NCI-H187 treated with DMSO at 0.1 percent for 48 hours (cell line): Measurements from ENCODE around the gene SPATA46.
A peak's percentile ranks its signal among the peaks of the same experiment; 100 is the strongest.
"Not testable (repeated sequence)": the region's sequence is repeated elsewhere in the genome, so short reads cannot be mapped to it uniquely, and the experiment has no call there.

Experiments used
- DNase-seq: peaks from one replicate; lab custom pipeline; 2025; lab: John Stamatoyannopoulos, UW

Gene SPATA46

DNA sequence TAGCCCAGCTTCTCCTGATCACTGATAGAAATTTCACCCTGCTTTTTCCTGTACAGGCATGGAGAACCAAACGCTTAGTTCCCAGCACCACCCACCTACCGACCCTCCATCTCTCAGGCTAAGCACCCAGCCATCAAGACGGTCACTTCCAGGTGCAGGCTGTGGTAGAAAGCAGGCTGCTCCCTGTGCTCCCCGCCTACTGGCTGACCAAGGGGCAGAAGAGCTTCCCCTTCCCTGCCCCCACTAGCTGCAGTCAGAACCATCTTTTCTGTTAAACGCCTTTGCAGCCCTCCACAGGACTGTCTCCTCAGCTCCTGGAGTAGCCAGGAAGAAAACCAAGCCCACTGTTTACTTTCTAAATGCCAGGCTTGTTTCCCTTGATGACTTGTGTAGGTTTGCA is 23.0 kb downstream of the SPATA46 start:
- DNase-seq, result no peak

DNA sequence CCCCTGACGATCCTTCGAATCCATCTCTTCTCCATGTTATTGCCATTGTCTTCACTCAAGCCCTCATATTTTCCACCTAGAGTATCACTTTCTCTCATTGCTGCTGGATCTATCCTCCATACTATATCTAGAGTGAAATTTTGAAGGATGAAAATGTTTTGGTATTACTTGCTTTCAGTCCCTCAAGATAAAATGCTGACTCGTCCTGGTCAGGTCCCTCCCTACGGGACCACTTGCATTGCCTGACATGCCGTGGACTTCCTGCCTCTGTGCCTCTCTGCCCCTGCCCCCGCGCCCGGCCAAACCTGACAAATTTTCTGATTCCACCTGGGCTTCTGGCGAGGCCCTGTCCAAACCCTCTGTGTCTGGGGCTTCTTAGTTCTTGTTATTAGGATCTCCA is 23.6 kb downstream of the SPATA46 start:
- no peak for DNase-seq

DNA sequence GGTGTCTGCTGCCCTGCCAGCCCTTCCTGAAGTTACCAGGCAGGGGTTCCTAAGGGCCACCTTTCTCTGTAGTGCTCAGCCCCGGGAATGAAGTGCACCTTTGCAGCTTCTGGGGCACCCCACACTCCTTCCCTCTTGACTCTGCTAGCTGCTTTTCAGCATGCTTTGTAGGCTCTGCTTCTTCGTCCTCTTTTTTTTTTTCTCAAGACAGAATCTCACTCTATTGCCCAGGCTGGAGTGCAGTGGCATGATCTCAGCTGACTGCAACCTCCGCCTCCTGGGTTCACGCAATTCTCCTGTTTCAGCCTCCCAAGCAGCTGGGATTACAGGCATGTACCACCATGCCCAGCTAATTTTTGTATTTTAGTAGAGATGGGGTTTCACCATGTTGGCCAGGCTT is 24.8 kb downstream of the SPATA46 start:
- DNase-seq, result not testable (repeated sequence)

DNA sequence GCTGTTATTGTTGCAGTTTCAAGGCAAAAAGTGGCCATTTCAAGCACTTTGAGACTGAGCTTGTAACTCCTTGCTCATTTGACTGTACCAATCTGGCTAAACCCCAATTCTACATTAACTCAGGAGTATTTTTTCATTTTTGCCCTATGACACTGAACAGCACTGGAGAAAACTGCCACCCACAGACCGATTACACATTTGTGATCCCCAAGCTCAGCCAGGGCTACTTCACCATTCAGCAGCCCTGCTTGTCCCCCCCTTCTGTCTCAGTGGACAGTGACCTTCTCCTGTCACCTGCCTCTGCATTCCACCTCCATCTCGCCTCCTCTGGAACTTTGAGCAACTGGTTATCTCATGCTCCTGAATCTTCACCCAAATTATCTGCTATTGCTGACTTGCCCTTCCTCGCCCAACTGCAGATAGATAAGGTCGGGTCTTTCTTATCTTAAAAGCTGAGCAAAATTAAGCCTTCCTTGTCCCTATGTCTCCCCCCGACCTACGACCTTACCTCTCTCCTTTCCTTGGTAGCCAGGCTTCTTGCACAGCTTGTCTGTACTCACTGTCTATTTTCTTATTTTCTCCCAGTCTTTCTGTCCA is 25.3 kb downstream of the SPATA46 start:
- DNase-seq, result no peak

DNA sequence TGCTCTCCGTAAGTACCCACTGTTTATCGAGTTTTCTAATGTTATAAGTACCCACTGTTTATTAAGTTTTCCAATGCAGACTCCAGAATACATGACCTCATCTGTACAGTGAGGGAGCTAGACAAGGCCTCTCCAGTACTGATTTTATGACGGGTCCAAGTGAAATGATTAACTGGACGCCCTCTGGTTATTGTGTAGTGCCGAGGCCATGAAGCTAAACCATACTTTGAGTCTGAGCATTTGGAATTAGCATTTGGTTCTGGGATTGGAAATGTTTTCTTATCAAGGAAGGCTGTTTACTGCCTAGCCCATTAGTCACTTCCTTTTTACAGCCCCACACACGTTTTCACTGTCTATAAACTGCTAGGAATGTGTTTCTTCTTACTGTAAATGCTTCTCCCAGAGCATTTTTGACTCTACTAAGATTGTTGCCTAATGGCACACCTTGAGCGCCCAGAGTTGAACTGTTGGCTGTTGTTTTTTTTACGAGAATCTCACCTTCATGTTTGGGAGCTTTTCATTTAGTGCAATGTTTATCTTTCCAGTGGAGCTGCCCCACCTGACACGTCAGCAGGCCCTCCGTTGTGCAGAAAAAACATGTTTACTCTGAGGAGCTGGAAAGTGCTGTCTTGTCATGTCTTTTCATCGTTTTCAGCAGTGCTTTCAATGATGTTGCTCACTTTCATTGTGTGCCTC is 26.9 kb downstream of the SPATA46 start:
- DNase-seq, result no peak

DNA sequence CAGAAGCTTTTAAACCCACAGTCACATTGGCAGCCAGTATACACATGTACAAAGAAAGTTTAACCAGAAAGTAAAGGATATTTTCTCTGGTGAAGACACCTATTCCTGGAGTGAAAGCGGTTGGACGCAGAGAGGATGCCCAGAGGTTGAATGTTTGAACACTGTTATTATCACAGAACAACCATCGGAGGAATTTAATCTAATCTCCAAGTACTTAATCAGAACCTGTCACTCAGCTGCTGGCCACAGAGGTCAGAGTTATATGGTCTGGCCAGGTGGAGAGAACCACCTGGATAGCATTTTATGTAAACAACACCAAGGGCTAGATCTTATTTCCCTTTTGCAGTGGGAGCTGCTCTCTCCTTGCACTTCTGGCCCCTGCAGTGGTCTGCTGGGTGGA is 29.4 kb downstream of the SPATA46 start:
- DNase-seq, result no peak

DNA sequence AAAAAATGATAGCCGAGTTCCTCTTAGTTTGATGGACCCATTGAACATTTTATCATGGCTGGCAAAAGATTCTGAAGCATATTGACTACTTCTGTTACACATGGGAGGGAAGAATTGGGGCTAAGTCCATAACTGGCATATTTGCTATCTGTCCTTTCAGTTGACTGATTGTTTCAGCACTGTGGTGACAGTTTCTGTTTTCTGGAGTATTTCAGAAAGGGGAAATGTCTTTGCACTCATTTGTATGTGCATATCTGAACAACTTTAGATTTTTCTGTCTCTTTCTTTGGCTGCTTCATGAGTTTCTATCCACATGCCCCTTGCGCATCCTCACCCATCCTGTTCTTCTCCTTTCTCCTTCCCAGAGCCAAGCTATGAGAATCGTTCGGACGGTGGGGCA is 33.2 kb downstream of the SPATA46 start:
- no peak for DNase-seq

DNA sequence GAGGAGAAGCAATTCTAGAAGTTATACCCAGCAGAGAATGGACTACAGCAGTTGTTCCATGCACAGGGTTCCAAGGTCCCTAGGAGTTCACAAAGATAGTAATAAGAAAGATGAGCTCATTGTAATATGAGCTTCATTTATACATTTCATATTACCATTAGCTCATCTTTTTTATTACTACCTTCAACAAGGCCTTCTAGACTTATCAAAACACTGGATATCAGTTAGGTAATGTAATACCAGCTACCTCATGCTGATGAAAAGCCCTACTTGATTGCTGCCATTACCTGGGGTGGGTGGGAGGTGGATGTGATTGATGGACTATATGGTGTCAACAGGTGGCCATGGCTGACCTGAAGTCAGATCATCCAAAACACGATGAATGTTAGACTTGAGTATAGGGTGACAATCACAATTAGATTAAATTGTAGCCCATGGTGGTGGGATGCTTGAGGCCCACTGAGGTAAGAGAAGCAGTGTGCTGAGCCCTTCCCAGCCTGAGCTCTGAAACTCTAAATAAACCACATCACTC is 34.1 kb downstream of the SPATA46 start:
- DNase-seq, result no peak

DNA sequence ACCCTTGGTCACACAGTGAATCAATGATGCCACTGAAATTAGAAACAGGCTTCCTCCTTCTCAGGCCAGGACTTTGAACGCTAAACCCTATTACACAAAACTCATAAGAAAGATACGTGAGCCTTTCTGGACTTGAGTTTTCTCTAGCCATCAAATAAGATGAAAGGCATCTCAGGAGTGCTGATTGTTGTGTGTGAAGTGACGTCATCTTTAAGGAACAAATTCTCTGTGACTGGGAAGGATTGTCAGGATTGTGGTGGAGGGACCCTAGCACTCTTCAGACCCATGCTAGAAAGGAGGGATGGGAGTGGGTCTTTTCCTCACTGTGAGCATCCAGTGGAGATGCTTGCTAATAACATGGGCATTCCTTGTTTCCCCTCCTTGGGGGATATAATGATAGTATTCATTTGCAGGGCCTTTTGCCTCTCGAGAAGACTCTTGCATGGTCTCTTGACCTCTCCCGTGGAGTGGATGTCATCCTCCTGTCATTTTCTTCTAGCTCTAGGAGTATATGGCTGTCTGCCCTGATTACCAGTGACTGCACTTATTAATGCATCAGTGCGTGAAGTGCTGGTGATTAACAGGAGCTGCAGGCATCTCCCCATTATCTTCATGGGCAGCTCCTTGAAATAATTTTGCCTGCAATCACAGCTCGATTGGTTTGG is 39.9 kb downstream of the SPATA46 start:
- no peak for DNase-seq

DNA sequence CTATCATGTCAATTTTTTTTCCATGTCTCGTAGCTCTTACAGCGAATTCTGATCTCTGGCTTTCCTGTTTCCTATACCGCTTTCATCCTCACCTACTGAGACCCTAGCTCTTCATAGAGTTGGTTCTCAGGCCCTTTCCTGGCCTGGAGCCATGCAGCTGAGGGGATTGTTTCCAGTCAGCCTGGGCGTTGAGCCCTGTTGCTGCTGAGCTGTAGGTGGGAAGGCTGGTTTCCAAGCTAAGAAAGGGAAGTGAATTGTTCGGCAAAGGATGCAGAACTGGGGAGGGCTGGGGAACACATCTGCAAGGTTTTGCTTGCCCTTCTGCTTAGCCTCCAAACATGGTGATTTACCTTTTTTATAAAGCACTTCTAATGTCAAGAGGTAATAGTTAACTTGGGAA is 41.5 kb downstream of the SPATA46 start:
- DNase-seq, result no peak

DNA sequence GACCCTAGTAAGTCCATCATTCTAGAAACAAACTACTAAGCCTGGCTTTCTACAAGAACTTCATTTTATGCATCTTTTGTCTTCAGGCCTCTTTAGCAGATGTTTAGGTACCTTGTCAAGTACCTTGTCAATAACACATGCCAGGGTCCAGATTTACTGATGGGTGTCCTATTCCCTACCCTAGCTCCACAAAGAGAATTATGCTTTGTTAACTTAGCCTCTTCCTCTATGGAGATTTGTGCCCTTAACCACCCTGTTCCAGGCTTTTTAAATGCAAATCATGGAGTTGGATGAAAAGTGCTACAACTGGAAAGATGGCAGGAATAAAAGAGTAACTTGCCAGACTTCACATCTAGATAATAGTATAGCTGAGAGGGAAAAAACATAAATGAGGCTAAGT is 42.7 kb downstream of the SPATA46 start:
- peak; percentile 48 for DNase-seq

DNA sequence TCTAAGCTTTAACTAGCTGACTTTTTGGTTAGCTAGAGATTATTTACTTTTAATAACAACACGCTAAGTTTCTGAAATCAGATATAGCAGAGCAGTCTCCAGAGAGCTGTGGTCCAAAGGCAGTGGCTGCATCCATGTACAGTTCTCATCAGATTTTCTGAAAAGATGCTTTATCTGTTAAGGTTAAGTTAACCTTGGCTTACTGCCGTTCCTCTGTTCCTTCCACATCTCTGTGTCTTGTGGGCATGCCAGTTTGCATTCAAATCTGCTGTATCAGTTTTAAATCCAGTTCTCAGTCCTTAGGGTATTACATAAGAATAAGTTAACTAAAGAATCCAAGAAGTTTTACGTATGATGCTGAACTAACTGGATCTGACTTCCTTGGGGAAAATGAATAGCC is 46.8 kb downstream of the SPATA46 start:
- no peak for DNase-seq

DNA sequence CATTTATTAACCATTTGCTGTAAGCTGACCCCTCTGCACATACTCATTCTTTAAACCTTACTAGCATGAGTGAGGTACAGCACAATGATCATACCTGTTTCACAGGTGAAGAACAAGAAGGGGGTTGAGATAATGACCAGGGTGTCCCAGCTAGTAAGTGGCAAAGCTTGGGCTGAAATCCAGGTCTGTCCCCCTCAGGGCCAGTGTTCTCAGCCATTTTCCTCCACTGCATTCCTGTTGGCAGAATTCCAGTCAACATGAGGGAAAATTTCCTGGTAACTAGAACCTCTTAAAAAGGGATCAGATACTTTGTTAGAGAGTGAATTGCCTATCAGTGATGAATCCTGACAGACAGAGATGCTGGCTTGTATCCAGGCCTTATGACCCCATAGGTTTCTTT is 48.1 kb downstream of the SPATA46 start:
- DNase-seq, result no peak

DNA sequence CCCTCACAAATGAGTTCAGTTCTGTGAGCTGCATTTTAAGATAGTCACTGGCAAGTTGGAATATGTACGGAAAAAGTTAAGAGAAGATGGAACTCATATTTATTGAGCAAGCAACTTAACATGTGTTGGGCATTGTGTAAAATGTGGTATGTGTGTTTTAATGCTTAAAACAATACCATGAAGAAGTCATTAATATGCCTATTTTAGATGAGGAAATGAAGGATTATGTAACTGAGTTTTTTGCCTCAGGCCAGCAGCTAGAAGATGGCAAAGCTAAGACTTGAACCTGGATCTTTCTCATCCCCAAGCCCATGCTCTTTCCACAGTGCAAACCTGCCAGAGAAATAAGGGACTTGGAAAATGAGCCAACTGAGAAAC is 48.9 kb downstream of the SPATA46 start:
- no peak for DNase-seq

DNA sequence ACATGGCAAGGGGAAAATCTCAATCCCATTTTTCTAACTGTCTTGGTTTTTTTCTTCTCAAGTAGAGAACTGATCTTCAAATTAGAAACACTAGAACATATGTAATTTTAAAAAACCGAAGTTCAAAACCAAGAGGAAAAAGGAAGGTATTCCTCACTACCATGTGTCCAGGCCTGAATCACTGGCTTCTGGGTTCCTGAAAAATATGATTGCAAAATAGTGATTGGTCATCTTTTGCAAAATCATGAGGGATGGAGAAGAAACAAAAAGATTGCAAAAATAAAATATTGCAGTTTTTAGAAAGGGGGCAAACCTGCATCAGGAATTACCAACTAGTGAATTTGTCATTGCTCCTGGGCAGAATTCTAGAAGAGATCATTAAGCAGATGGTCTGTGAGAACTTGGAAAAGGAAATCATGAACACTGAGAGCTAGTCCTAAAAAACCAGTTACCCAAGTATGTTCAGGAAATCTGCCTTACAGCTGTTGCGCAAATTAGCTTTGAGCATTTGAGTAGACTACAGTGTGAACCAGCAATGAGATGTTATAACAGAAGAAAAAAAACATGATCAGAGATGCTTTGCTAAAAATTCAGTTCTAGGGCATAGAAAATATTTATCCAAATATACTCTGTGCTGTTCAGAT is 49.4 kb downstream of the SPATA46 start:
- DNase-seq, result no peak

DNA sequence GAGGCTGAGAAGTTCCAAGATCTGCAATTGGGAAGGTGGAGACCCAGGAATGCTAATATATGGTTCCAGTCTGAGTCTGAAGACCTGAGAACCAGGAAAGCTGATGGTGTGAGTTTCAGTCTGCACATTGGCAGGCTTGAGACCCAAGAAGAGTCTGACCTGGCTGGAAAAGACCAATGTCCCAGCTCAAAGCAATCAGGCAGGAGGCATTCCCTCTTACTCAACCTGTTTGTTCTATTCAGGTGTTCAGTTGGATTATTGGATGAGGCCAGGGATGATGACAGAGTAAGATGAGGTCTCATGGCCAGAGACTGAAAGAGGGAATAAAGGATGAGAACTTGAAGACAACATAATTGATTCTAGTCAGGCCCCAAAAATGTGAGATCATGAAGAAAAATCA is 50.1 kb downstream of the SPATA46 start:
- no peak for DNase-seq

DNA sequence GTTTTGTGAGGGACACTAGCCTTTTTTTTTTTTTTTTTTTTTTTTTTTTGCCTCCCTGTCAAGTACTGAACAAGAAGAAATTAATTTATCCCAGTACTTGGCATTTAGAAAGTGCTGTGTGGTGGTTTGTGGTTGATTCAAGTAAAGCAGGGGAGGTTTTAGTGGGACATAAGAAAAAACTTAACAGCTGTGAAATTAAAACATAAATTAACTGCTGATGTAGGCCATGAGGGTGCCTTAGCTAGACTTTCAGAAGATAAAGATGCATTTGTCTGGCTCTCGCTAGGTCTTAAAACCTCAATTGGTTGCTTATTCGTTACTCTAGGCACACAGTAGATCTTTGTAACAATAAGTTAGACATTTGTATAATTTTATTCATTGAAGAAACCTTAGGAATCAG is 52.3 kb downstream of the SPATA46 start:
- no peak for DNase-seq
